Tibial nerve (tissue), 4 donors: ENCODE measurements around the gene TTC23L. TPM values are rescaled to one million over a fixed set of nuclear protein-coding genes. Genes with fewer than 3 reads are reported as not detected.

Experiments
- DNase-seq, 2 donors: peaks; one replicate each; pipeline ENCODE4 v3.0.0-alpha.2; 2019; ENCODE audit warnings: low spot score in 2 of 2
- H3K27ac ChIP-seq, 4 donors: fragments of 200-600 bp; sonication (generic) in 3 of 4; one replicate each; pipeline ENCODE4 v1.5.1; 2017 to 2019; ENCODE audit warnings: mild to moderate bottlenecking in 1 of 4
- H3K27me3 ChIP-seq, 2 donors: fragments of 200-600 bp; sonication (generic) in 1 of 2; one replicate each; pipeline versions ENCODE4 v1.5.1 to v1.6.0; 2017 to 2019
- H3K36me3 ChIP-seq, 3 donors: fragments of 200-600 bp; sonication (generic); one replicate each; pipeline ENCODE4 v1.5.1; 2018 to 2019
- H3K4me1 ChIP-seq, 4 donors: fragments of 200-600 bp; sonication (generic) in 3 of 4; one replicate each; pipeline ENCODE4 v1.5.1; 2017 to 2019
- H3K4me3 ChIP-seq, 4 donors: fragments of 200-600 bp; sonication (generic) in 3 of 4; one replicate each; pipeline ENCODE4 v1.5.1; 2017 to 2019; ENCODE audit warnings: mild to moderate bottlenecking in 1 of 4, moderate library complexity in 1 of 4
- H3K9me3 ChIP-seq, 4 donors: fragments of 200-600 bp; sonication (generic) in 3 of 4; one replicate each; pipeline ENCODE4 v1.5.1; 2017 to 2019
- EP300 ChIP-seq, 2 donors: sonication (generic); formaldehyde crosslinking; IDR thresholded peaks; one replicate each; pipeline ENCODE4 v1.6.1; 2017; ENCODE audit warnings: antibody characterized with exemption in 2 of 2, mild to moderate bottlenecking in 1 of 2
- POLR2A ChIP-seq, 2 donors: fragments of 450-650 bp; IDR thresholded peaks; one replicate each; pipeline ENCODE4 v1.6.1; 2017; ENCODE audit warnings: antibody characterized with exemption in 2 of 2, mild to moderate bottlenecking in 2 of 2, moderate library complexity in 2 of 2
- WGBS, 2 donors: methylation state at CpG; one replicate each; pipeline ENCODE4 v1.1.5; 2018; 5-methylcytosine and 5-hydroxymethylcytosine counted together
- total RNA-seq, 4 donors: library from RNA; depleted of rRNA; stranded (reverse); fragments of >200 nt; gene quantifications; one replicate each; pipeline ENCODE4 v1.1.0, GENCODE V29; 2016
- TF ChIP-seq, protein P1 (sequence below), 5 experiments: fragments of 200-600 bp in 3 of 5; fragments of 450-650 bp in 2 of 5; sonication (generic) in 3 of 5; IDR thresholded peaks; one replicate each; pipeline ENCODE4 v1.5.1; 2016 to 2019; ENCODE audit warnings: antibody characterized with exemption in 5 of 5, mild to moderate bottlenecking in 3 of 5, moderate library complexity in 2 of 5

TTC23L gene
- 1 to 10 TPM in 3 of 4 donors, under 1 TPM in 1; 0.39 to 5.4 (median 2.7) TPM for total RNA-seq

GRCh38 chr5:34838785-34839714 is at the start of gene TTC23L:
Gene TTC23L (plus strand): TSS chr5:34839164. CDS start chr5:34840672, 1,508 bp downstream.
- no peaks in the 10 kb centered on the region for H3K36me3 ChIP-seq
- TF ChIP-seq POLR2A (IDR thresholded peaks at IDR 0.05) (peak in 1 of 2 donors; percentile 53), EP300 (IDR thresholded peaks at IDR 0.05) (peak; percentile 45 to 82)
- TF ChIP-seq, protein P1, sequence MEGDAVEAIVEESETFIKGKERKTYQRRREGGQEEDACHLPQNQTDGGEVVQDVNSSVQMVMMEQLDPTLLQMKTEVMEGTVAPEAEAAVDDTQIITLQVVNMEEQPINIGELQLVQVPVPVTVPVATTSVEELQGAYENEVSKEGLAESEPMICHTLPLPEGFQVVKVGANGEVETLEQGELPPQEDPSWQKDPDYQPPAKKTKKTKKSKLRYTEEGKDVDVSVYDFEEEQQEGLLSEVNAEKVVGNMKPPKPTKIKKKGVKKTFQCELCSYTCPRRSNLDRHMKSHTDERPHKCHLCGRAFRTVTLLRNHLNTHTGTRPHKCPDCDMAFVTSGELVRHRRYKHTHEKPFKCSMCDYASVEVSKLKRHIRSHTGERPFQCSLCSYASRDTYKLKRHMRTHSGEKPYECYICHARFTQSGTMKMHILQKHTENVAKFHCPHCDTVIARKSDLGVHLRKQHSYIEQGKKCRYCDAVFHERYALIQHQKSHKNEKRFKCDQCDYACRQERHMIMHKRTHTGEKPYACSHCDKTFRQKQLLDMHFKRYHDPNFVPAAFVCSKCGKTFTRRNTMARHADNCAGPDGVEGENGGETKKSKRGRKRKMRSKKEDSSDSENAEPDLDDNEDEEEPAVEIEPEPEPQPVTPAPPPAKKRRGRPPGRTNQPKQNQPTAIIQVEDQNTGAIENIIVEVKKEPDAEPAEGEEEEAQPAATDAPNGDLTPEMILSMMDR (IDR thresholded peaks at IDR 0.05): no peak
- H3K4me3 ChIP-seq: peak within 1 kb of the TSS; percentile 71 to 92 (median 85)
- peak; percentile 69 to 79 for DNase-seq
- 3 to 4% methylated on average over 56 to 65 of the region's 73 CpGs for WGBS, 2 donors
- peaks cover 0 to 31% (median 6%) of the 10 kb centered on the region in 4 donors for H3K4me1 ChIP-seq
- H3K27ac ChIP-seq: peak within 1 kb of the TSS; percentile 65 to 87 (median 76)
- H3K27me3 ChIP-seq: no peaks in the 10 kb centered on the region
- H3K9me3 ChIP-seq: no peaks in the 10 kb centered on the region

DNA sequence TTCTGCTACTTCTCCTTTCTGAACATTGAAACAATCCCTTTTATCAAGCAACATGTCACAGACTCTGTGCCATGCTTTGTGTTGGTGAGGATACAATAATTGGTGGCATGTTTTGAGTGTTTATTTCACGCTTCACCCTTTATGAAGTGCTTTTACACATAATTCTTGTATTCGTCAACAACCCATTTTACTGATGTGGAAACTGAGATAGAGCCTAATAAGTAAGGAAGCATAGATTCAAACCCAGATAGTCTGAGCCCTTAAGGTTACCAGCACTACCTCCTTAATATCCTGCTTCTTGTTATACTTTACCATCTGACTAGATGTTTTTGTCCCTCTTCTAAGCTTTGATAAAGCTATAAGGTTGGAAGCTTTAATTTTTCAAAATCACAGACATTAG is 49.3 kb upstream of the TTC23L start:
- H3K36me3 ChIP-seq: peaks cover 0 to 11% (median 0%) of the 10 kb centered on the region in 3 donors
- WGBS, 2 donors: 92 to 97% methylated on average over 2 of the region's 2 CpGs

DNA sequence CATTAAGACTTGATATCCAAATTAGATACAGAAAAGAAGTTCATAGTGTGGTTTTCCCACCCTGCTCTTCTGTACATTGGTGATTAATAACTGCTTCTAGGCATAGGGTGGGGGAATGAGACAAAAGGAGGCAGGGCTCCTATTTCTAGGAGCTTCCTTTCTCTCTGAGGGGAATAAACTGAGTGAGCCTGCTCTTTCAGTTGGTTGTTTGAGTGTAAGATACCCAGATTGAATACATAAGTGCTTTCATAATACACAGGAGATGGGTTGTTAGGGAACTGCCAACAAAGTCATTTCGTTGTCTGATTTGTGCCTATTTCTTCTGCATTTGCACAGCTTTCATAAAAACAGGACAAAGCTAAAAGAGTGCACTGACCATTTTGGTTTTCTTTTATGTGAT is 48.9 kb upstream of the TTC23L start:
- no peaks in the 10 kb centered on the region for H3K27me3 ChIP-seq
- H3K4me1 ChIP-seq: peaks cover 0 to 24% (median 0%) of the 10 kb centered on the region in 4 donors
- peaks cover 0 to 11% (median 0%) of the 10 kb centered on the region in 3 donors for H3K36me3 ChIP-seq
- 8 to 46% methylated on average over 1 of the region's 1 CpG for WGBS, 2 donors
- no peak for TF ChIP-seq POLR2A (IDR thresholded peaks at IDR 0.05)
- TF ChIP-seq, protein P1 (IDR thresholded peaks at IDR 0.05): no peak
- TF ChIP-seq EP300 (IDR thresholded peaks at IDR 0.05): no peak
- peak overlapping the region in 2 of 4 donors; percentile 7 to 22 for H3K27ac ChIP-seq
- H3K4me3 ChIP-seq: no peak overlapping the region
- no peak for DNase-seq
- H3K9me3 ChIP-seq: peaks cover 0 to 14% (median 0%) of the 10 kb centered on the region in 4 donors

More for the DNA sequence above, 49.3 kb upstream of the TTC23L start:
- no peak for DNase-seq
- no peak for TF ChIP-seq EP300 (IDR thresholded peaks at IDR 0.05)
- TF ChIP-seq, protein P1 (IDR thresholded peaks at IDR 0.05): no peak
- H3K27ac ChIP-seq: peak overlapping the region in 3 of 4 donors; percentile 0 to 22 (median 7)
- no peak overlapping the region for H3K4me3 ChIP-seq
- peaks cover 0 to 24% (median 0%) of the 10 kb centered on the region in 4 donors for H3K4me1 ChIP-seq
- peaks cover 0 to 14% (median 0%) of the 10 kb centered on the region in 4 donors for H3K9me3 ChIP-seq
- no peaks in the 10 kb centered on the region for H3K27me3 ChIP-seq

DNA sequence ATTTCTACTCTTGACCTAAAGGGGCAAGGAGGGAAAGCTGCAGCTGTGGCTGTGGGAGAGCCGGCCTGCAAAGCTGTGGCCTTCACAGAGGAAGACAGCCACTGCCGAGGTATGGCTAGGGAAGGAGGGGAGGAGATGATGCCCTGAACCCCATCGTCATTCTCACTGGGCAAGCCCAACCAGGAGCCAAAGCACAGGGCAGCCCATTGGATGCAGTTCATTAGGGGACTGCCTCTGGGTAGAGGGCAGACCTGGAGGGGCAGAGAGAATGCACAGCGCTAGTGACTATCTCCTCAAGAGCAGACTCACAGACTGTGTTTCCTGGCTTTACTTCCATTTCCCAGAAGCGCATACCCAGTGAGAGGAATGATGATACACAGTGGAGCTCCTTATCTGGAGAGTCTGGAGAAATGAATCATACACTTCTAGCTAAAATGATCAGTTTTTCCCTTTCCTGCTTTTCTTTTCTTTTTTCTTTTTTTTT is 47.2 kb upstream of the TTC23L start:
- no peak overlapping the region for H3K4me3 ChIP-seq
- TF ChIP-seq POLR2A (IDR thresholded peaks at IDR 0.05): no peak
- TF ChIP-seq, protein P1 (IDR thresholded peaks at IDR 0.05): no peak
- TF ChIP-seq EP300 (IDR thresholded peaks at IDR 0.05): no peak
- H3K9me3 ChIP-seq: peaks cover 0 to 6% (median 0%) of the 10 kb centered on the region in 4 donors
- H3K36me3 ChIP-seq: peaks cover 0 to 15% (median 0%) of the 10 kb centered on the region in 3 donors
- peak overlapping the region in 1 of 4 donors; percentile 36 for H3K27ac ChIP-seq
- peaks cover 0 to 24% (median 0%) of the 10 kb centered on the region in 4 donors for H3K4me1 ChIP-seq
- DNase-seq: no peak
- 67% methylated on average over 5 of the region's 5 CpGs for WGBS, 2 donors
- no peaks in the 10 kb centered on the region for H3K27me3 ChIP-seq
